Fibroblast of mammary gland (primary cell): ENCODE results near the gene CHST15.

Source experiments
- DNase-seq: peaks from one replicate; pipeline ENCODE4 v3.0.0-alpha.2; 2010; ENCODE audit warnings: low read depth
- H3K4me3 ChIP-seq: 2 replicates; pipeline ENCODE4 v1.5.1; 2011; ENCODE audit warnings: low read depth, mild to moderate bottlenecking, low read length, moderate library complexity; ENCODE audit not compliant: control insufficient read depth
- CTCF ChIP-seq: conservative IDR thresholded peaks from 2 replicates; pipeline ENCODE4 v1.5.1; 2011; ENCODE audit warnings: low read depth, low read length, inconsistent platforms; ENCODE audit not compliant: control insufficient read depth, insufficient read depth

The CHST15 gene

GRCh38 chr10:124012991-124013390 is 80.4 kb downstream of the CHST15 start:
- H3K4me3 ChIP-seq: no peak overlapping the region
- TF ChIP-seq CTCF: no peak
- DNase-seq: no peak

- TF ChIP-seq CTCF: no peak
- H3K4me3 ChIP-seq: no peak overlapping the region
- no peak for DNase-seq
Measured at GRCh38 chr10:124012583-124012982, 80.8 kb downstream of the CHST15 start.

- H3K4me3 ChIP-seq: no peak overlapping the region
- no peak for DNase-seq
- TF ChIP-seq CTCF: no peak
Measured at GRCh38 chr10:124012066-124012465, 81.3 kb downstream of the CHST15 start.

GRCh38 chr10:124011464-124011863 is 81.9 kb downstream of the CHST15 start:
- DNase-seq: no peak
- H3K4me3 ChIP-seq: no peak overlapping the region
- TF ChIP-seq CTCF: no peak

GRCh38 chr10:124010563-124011131 is 82.8 kb downstream of the CHST15 start:
- H3K4me3 ChIP-seq: no peak overlapping the region
- TF ChIP-seq CTCF: no peak
- no peak for DNase-seq

GRCh38 chr10:124010024-124010423 is 83.4 kb downstream of the CHST15 start:
- no peak for DNase-seq
- H3K4me3 ChIP-seq: no peak overlapping the region
- no peak for TF ChIP-seq CTCF
